Measurements from ENCODE around the gene C1QBP.

The C1QBP gene

GRCh38 chr17:5399767-5400166 is 39.2 kb downstream of the C1QBP start:
- Histone ChIP-seq H2BK120ac (ENCODE audit: low read depth, low read length) (no peak overlapping the region), H3K18ac (ENCODE audit: low read length) (no peak overlapping the region), H2BK5ac (ENCODE audit: low read length) (no peak overlapping the region), H3K14ac (ENCODE audit: low read length) (no peak overlapping the region), H3K4me3 (ENCODE audit: low read length in 2 of 2) (no peak overlapping the region), H2BK15ac (ENCODE audit: low read length) (no peak overlapping the region), H3K27ac (replicated peaks; ENCODE audit: low read length) (no peak overlapping the region), H4K91ac (ENCODE audit: low read depth, low read length, poor library complexity) (no peak overlapping the region), H3K23ac (ENCODE audit: low read depth, low read length, poor library complexity) (no peak overlapping the region), H3K79me1 (ENCODE audit: low read depth, low read length) (no peaks in the 10 kb centered on the region), H3K9me3 (replicated peaks in 1 of 2; ENCODE audit: control insufficient read depth in 2 of 2, insufficient read depth in 1 of 2, low read depth in 1 of 2, low read length in 2 of 2) (no peaks in the 10 kb centered on the region), H3K4me1 (ENCODE audit: control insufficient read depth in 2 of 2, insufficient read depth in 1 of 2, low read depth in 1 of 2, low read length in 2 of 2) (no peaks in the 10 kb centered on the region), H2AK5ac (ENCODE audit: low read depth, low read length) (no peak overlapping the region), H3K9ac (ENCODE audit: low read depth, low read length, poor library complexity) (no peak overlapping the region), H2AFZ (ENCODE audit: low read length) (no peak overlapping the region), H2BK12ac (ENCODE audit: low read length) (no peak overlapping the region), H3K4ac (ENCODE audit: low read length) (no peak overlapping the region), H3K27me3 (ENCODE audit: control insufficient read depth in 3 of 3, insufficient read depth in 3 of 3, low read depth in 1 of 3, low read length in 3 of 3) (no peaks in the 10 kb centered on the region), H3K4me2 (ENCODE audit: insufficient read depth, low read length, poor library complexity, severe bottlenecking) (no peak overlapping the region), H4K8ac (ENCODE audit: low read depth, low read length) (no peak overlapping the region), H3K36me3 (replicated peaks in 1 of 2; ENCODE audit: control insufficient read depth in 2 of 2, insufficient read depth in 2 of 2, low read length in 2 of 2) (peaks cover 21 to 90% of the 10 kb centered on the region in 2 donors)
- no CpG with 5 or more reads among the region's 6 CpGs for WGBS, 2 donors (ENCODE audit: extremely low coverage in 2 of 2, insufficient read length in 2 of 2, insufficient replicate concordance in 1 of 2)
- no peak for DNase-seq (ENCODE audit: low spot score)

GRCh38 chr17:5396612-5397011 is 42.3 kb downstream of the C1QBP start:
- H3K27ac ChIP-seq (replicated peaks; ENCODE audit: low read length): no peak overlapping the region
- no peak overlapping the region for H4K91ac ChIP-seq (ENCODE audit: low read depth, low read length, poor library complexity)
- H2AFZ ChIP-seq (ENCODE audit: low read length): no peak overlapping the region
- H3K79me1 ChIP-seq (ENCODE audit: low read depth, low read length): no peaks in the 10 kb centered on the region
- H2BK120ac ChIP-seq (ENCODE audit: low read depth, low read length): no peak overlapping the region
- H3K4me2 ChIP-seq (ENCODE audit: insufficient read depth, low read length, poor library complexity, severe bottlenecking): no peak overlapping the region
- H3K23ac ChIP-seq (ENCODE audit: low read depth, low read length, poor library complexity): no peak overlapping the region
- WGBS, 2 donors (ENCODE audit: extremely low coverage in 2 of 2, insufficient read length in 2 of 2, insufficient replicate concordance in 1 of 2): no CpG with 5 or more reads among the region's 2 CpGs
- no peak overlapping the region for H4K8ac ChIP-seq (ENCODE audit: low read depth, low read length)
- H3K9me3 ChIP-seq (replicated peaks in 1 of 2; ENCODE audit: control insufficient read depth in 2 of 2, insufficient read depth in 1 of 2, low read depth in 1 of 2, low read length in 2 of 2): no peaks in the 10 kb centered on the region
- H2BK15ac ChIP-seq (ENCODE audit: low read length): no peak overlapping the region
- no peak overlapping the region for H3K14ac ChIP-seq (ENCODE audit: low read length)
- no peak overlapping the region for H2BK5ac ChIP-seq (ENCODE audit: low read length)
- no peak overlapping the region for H3K4me3 ChIP-seq (ENCODE audit: low read length in 2 of 2)
- DNase-seq (ENCODE audit: low spot score): no peak
- peaks cover 25 to 93% of the 10 kb centered on the region in 2 donors for H3K36me3 ChIP-seq (replicated peaks in 1 of 2; ENCODE audit: control insufficient read depth in 2 of 2, insufficient read depth in 2 of 2, low read length in 2 of 2)
- H3K27me3 ChIP-seq (ENCODE audit: control insufficient read depth in 3 of 3, insufficient read depth in 3 of 3, low read depth in 1 of 3, low read length in 3 of 3): no peaks in the 10 kb centered on the region
- no peak overlapping the region for H2AK5ac ChIP-seq (ENCODE audit: low read depth, low read length)
- H3K4ac ChIP-seq (ENCODE audit: low read length): no peak overlapping the region
- no peak overlapping the region for H2BK12ac ChIP-seq (ENCODE audit: low read length)
- no peak overlapping the region for H3K9ac ChIP-seq (ENCODE audit: low read depth, low read length, poor library complexity)
- no peak overlapping the region for H3K18ac ChIP-seq (ENCODE audit: low read length)
- H3K4me1 ChIP-seq (ENCODE audit: control insufficient read depth in 2 of 2, insufficient read depth in 1 of 2, low read depth in 1 of 2, low read length in 2 of 2): no peaks in the 10 kb centered on the region

DNA sequence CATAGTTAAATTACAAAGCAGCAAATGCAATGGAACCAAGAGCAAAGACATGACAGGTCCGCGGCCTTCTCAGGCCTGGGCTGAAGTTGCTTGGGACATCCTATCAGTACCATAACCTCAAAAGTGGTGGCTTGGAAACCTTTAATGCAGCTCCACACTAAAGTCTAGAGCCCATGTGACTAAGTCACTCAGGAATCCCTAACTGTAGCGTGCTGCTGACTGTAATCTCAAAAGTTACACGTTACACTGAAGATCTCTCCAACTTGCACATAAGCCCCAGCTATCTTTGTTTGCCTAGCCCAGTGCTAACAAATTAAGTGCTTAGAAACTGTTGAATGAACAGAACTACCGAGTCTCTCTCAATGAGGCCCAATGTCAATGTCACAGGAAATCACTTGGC is 47.3 kb downstream of the C1QBP start:
- no peak overlapping the region for H2BK5ac ChIP-seq (ENCODE audit: low read length)
- no peak overlapping the region for H3K4me2 ChIP-seq (ENCODE audit: insufficient read depth, low read length, poor library complexity, severe bottlenecking)
- no peaks in the 10 kb centered on the region for H3K9me3 ChIP-seq (replicated peaks in 1 of 2; ENCODE audit: control insufficient read depth in 2 of 2, insufficient read depth in 1 of 2, low read depth in 1 of 2, low read length in 2 of 2)
- WGBS, 2 donors (ENCODE audit: extremely low coverage in 2 of 2, insufficient read length in 2 of 2, insufficient replicate concordance in 1 of 2): no CpG with 5 or more reads among the region's 5 CpGs
- no peak overlapping the region for H3K4ac ChIP-seq (ENCODE audit: low read length)
- no peak overlapping the region for H4K91ac ChIP-seq (ENCODE audit: low read depth, low read length, poor library complexity)
- no peak overlapping the region for H3K4me3 ChIP-seq (ENCODE audit: low read length in 2 of 2)
- no peaks in the 10 kb centered on the region for H3K27me3 ChIP-seq (ENCODE audit: control insufficient read depth in 3 of 3, insufficient read depth in 3 of 3, low read depth in 1 of 3, low read length in 3 of 3)
- H2AK5ac ChIP-seq (ENCODE audit: low read depth, low read length): no peak overlapping the region
- no peak overlapping the region for H3K9ac ChIP-seq (ENCODE audit: low read depth, low read length, poor library complexity)
- no peak overlapping the region for H3K18ac ChIP-seq (ENCODE audit: low read length)
- DNase-seq (ENCODE audit: low spot score): no peak
- H3K27ac ChIP-seq (replicated peaks; ENCODE audit: low read length): no peak overlapping the region
- H3K4me1 ChIP-seq (ENCODE audit: control insufficient read depth in 2 of 2, insufficient read depth in 1 of 2, low read depth in 1 of 2, low read length in 2 of 2): no peaks in the 10 kb centered on the region
- no peak overlapping the region for H3K23ac ChIP-seq (ENCODE audit: low read depth, low read length, poor library complexity)
- no peaks in the 10 kb centered on the region for H3K79me1 ChIP-seq (ENCODE audit: low read depth, low read length)
- H2BK15ac ChIP-seq (ENCODE audit: low read length): no peak overlapping the region
- no peak overlapping the region for H2BK120ac ChIP-seq (ENCODE audit: low read depth, low read length)
- H3K36me3 ChIP-seq (replicated peaks in 1 of 2; ENCODE audit: control insufficient read depth in 2 of 2, insufficient read depth in 2 of 2, low read length in 2 of 2): peaks cover 44 to 96% of the 10 kb centered on the region in 2 donors
- H4K8ac ChIP-seq (ENCODE audit: low read depth, low read length): no peak overlapping the region
- no peak overlapping the region for H2AFZ ChIP-seq (ENCODE audit: low read length)
- no peak overlapping the region for H3K14ac ChIP-seq (ENCODE audit: low read length)
- H2BK12ac ChIP-seq (ENCODE audit: low read length): no peak overlapping the region
